CD4-positive, alpha-beta T cell treated with Interleukin-15 for 1 hour (primary cell): Measurements from ENCODE around the gene HOXB5.

Source experiments
- DNase-seq: peaks from one replicate; pipeline ENCODE4 v3.0.0-alpha.2; 2020

The HOXB5 gene

GRCh38 chr17:48615047-48615962, 21.7 kb upstream of the HOXB5 start, which contains the start of gene HOXB8:
HOXB8 (minus strand) TSS chr17:48615292; CDS start chr17:48614704, 588 bp downstream.
- DNase-seq = no peak

DNA sequence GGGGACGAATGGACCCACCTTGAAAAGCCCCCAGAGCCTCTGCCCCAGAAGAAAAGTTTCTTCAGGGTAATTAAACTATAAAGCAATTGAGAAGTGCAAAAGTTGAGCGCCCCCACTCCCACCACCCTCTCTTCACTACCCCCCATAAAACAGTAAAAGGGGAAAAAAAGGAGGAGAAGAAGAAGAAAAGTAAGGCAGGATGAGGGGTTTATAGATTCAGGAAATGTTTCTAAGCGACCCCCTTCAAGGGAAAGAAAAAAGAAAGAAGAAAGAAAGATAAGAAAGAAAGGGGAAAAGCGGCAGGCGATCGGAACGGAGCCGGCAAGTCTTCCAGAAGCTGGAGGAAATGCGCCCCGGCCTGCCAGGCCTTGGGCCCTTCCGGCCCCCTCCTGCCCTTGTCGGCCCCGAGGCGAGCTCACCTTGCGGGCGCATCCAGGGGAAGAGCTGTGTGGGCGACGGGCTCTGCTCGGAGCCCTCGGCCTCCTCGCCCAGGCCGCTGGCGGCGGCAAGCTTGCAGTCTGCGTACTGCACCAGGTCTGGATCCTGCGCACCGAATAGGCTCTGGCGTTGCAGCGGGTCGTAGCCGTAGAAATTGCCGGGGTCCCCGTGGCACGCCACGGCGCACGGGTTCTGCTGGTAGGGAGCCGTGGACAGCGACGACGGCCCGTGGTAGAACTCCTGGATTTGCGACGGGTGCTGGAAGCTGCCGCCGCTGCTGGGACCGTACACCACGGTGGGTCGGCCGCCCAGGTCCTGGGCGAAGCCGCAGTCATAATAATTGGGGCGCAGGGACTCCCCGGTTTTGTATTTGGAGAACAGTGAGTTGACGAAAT, 20.5 kb upstream of the HOXB5 start:
- no peak for DNase-seq

DNA sequence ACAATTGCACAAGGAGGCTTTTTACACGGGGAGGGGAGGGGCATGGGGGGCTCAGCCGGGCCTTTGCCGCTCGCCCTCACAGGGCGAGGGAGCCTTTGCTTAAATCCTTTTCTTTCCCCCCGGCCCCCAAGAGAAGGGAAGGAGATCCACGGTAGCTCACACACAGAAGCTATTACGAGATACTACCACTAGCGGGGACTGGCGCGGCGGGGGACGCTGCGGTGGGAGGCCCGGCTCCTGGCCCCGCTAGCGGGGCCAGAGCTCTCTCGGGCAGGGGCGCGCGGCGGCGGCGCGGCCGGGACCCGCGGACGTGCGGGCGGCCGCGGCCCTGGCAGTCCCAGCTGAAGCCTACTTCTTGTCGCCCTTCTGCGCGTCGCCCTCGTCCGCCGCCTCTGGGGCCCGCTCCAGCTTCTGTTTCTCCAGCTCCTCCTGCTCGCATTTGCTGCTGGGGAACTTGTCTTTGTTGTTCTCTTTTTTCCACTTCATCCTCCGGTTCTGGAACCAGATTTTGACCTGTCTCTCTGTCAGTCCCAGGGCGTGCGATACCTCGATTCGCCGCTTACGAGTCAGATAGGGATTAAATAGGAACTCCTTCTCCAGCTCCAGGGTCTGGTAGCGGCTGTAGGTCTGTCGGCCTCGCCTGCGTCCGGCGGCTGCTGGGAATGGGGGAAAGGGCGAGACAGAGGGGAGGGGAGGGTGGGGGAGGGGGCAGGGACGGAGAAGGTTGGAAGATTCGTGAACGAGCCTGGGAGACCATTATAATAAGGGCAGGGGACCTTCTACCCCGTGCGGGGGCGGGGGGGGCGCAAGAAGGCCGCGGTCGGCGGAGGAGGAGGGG, 19.5 kb upstream of the HOXB5 start:
- DNase-seq = peak; percentile 35

- DNase-seq = no peak
Observed at GRCh38 chr17:48612456-48612853, 18.9 kb upstream of the HOXB5 start.

- DNase-seq = no peak
Observed at GRCh38 chr17:48611681-48612455, 18.3 kb upstream of the HOXB5 start.

DNA sequence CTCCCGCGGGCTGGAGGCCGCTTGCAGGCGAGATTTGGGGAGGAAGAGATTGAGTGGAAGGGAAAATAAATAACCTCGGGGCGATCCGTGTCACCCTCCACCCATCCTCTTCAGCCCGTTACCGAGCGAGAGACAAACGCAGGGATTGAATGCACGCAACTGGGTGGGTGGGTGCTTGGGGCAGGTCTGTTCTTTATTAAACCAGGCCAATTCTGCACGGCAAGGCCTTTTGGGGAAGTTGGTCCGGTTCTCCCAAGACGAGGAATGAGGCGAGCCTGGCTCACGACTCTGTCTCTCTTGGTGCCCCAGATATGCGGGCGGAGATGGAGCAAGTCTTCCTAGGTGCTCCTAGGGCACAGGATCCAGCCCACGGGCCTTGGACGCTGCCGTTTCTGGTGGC, 17.6 kb upstream of the HOXB5 start:
- DNase-seq = no peak

DNA sequence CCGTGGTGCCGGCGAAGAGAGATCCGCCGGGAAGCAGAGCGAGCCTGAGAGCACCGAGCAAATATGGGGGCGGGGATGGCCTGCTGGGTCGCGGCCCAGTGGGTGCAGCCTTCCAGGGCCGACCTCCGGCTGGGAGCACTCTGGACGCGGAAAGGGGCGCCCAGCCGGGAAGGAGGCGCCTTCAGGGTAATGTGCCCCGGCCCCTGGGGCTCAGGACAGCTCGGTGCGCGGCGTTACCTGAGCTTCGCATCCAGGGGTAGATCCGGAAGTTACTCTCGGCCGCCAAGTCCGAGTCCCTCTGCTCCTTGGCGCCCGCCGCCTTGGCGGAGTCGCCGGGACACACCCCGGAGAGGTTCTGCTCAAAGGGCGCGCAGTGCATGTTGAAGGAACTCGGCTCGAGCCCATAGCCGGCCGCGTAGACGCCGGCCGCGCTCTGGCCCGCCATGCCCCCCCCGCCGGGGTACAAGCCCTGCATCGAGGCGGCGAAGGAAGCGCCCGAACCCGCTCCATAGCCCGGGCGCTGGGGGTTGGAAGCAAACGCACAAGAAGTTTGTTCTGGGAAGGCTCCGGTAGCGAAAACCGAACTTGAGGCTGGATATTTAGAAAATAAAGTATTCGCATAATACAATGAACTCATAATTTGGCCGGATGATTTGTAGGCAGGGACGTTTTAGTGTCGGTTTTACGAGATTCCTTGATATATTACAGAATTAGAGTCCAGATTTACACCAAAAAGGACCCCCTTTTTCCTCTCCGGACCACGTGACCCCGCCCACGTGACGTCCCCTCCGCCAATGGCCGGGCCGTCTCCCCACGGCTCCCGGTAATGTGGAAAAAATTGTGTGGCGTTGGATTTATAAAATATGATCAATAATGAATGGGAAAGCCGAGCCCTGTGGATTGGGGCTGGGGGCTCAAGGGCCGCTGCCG, 17.0 kb upstream of the HOXB5 start, which contains the start of gene HOXB7:
Gene HOXB7, minus strand, starts transcription at position 736 of the 930 bp plus-strand sequence. Its CDS starts 99 bp downstream, at position 637.
- DNase-seq = peak; percentile 45

- no peak for DNase-seq
Observed at GRCh38 chr17:48609759-48610281, 16.2 kb upstream of the HOXB5 start.

DNA sequence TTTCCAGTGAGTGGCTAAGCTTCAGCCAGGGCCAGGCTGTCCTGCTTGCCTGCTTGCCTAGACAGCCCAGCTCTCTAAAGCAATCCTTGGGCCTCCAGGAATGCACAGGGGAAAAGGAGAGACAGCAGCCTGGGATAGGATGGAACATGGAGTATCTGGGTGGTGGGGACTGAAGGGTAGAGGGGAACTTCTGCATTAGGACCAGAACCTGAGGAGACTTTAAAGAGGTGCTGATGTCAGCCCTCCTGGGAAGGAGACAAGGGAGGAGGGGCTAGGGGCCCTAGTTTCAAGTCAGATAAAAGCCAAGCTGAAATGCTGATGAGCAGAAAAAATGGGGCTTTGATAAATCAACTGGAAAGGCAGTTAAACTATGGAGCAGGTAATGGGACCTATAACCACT, 15.5 kb upstream of the HOXB5 start:
- DNase-seq = no peak

- DNase-seq = no peak
Observed at GRCh38 chr17:48608494-48608834, 14.9 kb upstream of the HOXB5 start.

DNA sequence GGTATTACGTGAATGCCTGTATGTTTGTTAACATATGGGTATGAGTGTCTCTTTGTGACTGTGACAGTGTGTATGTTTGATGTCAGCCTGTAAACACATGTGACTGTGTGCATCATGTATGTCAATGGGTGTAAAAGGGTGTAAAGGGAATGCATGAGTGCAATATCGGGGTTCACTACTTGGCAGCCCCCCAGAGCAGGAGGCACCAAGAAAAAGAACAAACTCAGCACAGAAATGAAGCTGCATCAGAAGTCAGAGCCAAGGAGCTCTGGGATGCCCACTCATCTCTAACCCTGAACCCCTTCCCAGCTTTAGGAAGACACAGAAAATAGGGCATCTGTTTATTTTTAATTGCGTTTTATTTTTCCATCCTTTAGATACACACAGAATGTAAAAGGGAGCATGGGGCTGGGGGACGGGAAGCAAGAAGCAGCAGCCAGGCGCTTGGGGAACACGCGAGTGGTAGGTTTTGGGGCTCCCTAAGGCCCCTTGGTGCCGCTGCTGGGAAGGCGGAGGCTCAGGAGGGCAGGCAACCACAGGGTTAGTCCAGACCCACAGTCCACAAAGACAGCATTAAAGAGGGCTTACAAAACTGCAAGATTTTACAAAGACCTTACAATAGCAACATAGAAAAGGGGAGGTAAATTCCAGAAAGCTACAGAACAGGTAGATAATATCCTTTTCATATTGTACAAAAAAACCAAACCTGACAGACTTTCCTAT, 13.5 kb upstream of the HOXB5 start:
- no peak for DNase-seq

- DNase-seq = no peak
Observed at GRCh38 chr17:48605991-48606891, 12.7 kb upstream of the HOXB5 start.

DNA sequence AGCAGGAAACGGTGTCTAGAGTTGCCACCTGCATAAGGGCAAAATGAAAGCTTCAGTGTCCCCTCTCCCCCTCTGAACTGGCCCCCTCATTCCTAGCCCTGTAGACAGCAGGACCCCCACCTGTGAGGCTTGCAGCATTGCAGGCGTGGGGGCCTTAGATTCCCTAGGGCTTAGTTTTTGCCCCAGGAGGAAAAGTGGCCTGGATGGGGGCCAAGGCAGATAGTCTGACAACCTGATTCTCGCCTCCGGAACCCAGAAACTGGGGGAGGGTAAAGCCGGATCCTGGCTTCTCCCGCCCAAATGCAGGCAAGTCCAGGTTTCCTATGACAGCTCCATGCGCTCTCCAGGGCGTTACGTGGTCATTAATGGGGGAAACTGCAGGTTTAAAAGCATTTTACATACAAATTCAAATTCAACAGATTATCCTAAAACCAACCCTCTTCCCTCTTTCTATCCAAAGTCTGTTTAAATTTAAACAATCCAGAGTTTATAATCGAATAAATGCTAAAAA, 11.9 kb upstream of the HOXB5 start:
- no peak for DNase-seq

GRCh38 chr17:48604770-48605329, 11.3 kb upstream of the HOXB5 start, which contains the start of gene HOXB6:
HOXB6 (minus strand) TSS chr17:48604986; CDS start chr17:48598150, 6,836 bp downstream.
- DNase-seq = no peak

GRCh38 chr17:48603959-48604769, 10.6 kb upstream of the HOXB5 start:
- DNase-seq = no peak

DNA sequence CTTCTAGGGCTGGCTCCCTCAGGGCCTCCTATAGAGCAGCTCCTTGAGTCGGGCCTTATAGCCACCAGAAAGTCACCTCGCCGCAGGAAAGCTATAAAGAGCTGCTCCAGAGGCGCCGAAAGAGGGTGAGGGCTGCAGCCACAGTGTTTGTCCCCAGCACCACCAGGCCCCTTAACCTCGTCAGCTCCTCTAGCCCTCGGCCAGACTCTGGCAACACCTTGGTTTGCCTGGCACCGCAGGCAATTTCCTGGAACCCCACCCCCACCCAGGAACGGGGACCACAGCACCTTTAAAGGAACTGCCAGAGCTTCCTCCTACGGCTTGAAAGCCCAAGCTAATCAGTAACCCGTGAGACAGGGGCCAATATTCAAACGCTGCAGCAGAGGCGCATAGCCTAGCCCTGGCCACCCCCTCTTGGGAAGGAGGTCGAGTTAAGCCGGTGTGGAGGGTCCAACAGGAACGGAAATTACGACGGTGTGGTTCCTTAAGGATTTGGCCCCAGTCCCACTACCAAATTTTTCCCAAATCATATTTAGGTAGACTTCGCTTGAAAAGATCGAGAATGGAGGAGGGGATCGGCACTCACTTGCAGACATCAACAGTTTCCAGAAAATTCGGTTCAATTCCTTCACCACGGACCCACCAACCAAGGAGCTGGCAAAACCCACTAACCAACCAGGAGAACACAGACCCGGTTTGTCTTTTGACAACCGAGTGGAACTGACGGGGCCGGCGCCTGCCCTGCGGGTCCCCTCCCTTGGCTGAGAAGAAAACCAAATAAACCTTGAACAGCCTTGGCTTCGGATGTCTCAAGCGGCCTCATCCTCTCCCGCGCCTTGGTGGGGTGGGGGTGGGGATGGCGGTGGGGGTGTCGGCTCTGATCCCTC, 8.2 kb upstream of the HOXB5 start:
- DNase-seq = no peak
